Esophagus squamous epithelium (tissue), 4 donors: ENCODE results near the gene NTMT2.

Experiments
- POLR2A ChIP-seq, 4 donors: fragments of 450-650 bp; IDR thresholded peaks; one replicate each; pipeline ENCODE4 v1.6.1; 2017; ENCODE audit warnings: antibody characterized with exemption in 4 of 4, mild to moderate bottlenecking in 4 of 4, moderate library complexity in 3 of 4
- TF ChIP-seq, protein P1 (sequence below), 6 experiments: fragments of 450-650 bp in 4 of 6; fragments of 200-600 bp in 2 of 6; sonication (generic) in 2 of 6; IDR thresholded peaks; one replicate each; pipeline ENCODE4 v1.5.1; 2016 to 2019; ENCODE audit warnings: antibody characterized with exemption in 6 of 6, mild to moderate bottlenecking in 4 of 6, moderate library complexity in 4 of 6

DNA sequence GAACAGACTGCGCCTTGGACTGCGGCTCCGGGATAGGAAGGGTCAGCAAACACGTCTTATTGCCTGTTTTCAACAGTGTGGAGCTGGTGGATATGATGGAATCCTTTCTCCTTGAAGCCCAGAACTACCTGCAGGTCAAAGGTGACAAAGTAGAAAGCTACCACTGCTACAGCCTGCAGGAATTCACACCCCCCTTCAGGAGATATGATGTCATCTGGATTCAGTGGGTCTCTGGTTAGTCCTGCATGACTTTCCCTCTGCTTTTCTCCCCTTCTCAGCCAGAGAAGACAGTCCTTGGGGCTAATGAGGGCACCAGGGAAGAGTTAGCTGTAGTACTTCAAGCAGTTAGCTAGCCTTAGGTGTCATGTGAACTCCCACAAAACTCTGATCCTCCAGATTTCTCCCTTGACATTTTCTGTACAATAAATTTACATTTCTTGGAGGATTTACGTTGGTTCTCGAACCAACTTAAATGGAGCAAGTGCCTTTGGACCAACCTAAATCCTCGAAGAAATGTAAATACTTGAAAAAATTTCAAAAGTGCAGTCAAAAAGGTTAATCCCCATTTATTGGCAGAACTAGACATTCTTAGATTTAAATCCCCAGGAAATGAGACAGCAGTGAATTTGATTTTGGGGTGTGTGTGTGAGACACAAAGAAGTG, 20.9 kb downstream of the NTMT2 start:
- TF ChIP-seq, protein P1, sequence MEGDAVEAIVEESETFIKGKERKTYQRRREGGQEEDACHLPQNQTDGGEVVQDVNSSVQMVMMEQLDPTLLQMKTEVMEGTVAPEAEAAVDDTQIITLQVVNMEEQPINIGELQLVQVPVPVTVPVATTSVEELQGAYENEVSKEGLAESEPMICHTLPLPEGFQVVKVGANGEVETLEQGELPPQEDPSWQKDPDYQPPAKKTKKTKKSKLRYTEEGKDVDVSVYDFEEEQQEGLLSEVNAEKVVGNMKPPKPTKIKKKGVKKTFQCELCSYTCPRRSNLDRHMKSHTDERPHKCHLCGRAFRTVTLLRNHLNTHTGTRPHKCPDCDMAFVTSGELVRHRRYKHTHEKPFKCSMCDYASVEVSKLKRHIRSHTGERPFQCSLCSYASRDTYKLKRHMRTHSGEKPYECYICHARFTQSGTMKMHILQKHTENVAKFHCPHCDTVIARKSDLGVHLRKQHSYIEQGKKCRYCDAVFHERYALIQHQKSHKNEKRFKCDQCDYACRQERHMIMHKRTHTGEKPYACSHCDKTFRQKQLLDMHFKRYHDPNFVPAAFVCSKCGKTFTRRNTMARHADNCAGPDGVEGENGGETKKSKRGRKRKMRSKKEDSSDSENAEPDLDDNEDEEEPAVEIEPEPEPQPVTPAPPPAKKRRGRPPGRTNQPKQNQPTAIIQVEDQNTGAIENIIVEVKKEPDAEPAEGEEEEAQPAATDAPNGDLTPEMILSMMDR (IDR thresholded peaks at IDR 0.05), result no peak
- TF ChIP-seq POLR2A (IDR thresholded peaks at IDR 0.05), result no peak
